Brain microvascular endothelial cell (primary cell): ENCODE results near the gene SMIM11.
A peak's percentile ranks its signal among the peaks of the same experiment; 100 is the strongest.
"Not testable (repeated sequence)": the region's sequence is repeated elsewhere in the genome, so short reads cannot be mapped to it uniquely, and the experiment has no call there.

Experiments
- DNase-seq: peaks from one replicate; pipeline ENCODE4 v3.0.0-alpha.2; 2020
- H3K27ac ChIP-seq: fragments of 250-450 bp; sonication (Bioruptor Pico); 2 replicates; pipeline ENCODE4 v1.5.1; 2020; ENCODE audit warnings: mild to moderate bottlenecking, moderate library complexity
- H3K27me3 ChIP-seq: fragments of 250-450 bp; sonication (Bioruptor Pico); replicated peaks from 2 replicates; pipeline ENCODE4 v1.5.1; 2020; ENCODE audit warnings: mild to moderate bottlenecking
- H3K36me3 ChIP-seq: fragments of 250-450 bp; sonication (Bioruptor Pico); replicated peaks from 2 replicates; pipeline ENCODE4 v1.5.1; 2020; ENCODE audit warnings: mild to moderate bottlenecking
- H3K4me3 ChIP-seq: 2 replicates; pipeline ENCODE4 v1.5.1; 2011; ENCODE audit warnings: low read depth, mild to moderate bottlenecking, control low read depth, low read length, moderate library complexity
- in situ Hi-C: cut with HindIII; loops from 2 replicates; pipeline ENCODE4 v1.10.0; 2017; ENCODE audit warnings: low sequenced_read_pairs, low pct_ligation_motif_present
- TF ChIP-seq, protein P1 (sequence below): IDR thresholded peaks from 2 replicates; pipeline ENCODE4 v1.5.1; 2011; ENCODE audit warnings: low read depth, mild to moderate bottlenecking, moderate library complexity, low read length, control low read depth, inconsistent platforms; ENCODE audit errors: missing control alignments

The SMIM11 gene

DNA sequence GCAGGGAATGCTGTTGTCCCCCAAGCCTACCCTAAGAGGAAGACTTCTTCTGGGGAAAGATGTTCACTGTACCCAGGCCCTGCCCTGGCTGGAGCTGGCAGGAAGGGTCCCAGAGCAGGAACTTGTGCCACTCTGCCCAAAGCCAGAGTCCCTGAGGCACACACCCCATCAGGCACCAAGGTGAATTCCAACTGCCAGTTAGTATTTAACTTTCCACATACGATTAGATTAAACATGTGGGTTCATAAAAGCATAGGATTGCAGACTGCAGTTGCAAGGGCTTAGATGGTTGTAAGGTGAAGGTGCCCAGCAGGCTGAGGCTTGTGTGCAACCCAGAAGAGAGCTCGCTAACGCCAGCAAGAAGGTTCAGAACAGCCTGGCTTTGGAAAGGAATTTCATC lies 11.6 kb upstream of the SMIM11 start, which contains the start of gene KCNE2:
TSS of gene KCNE2 (plus strand) at position 274 of the 400 bp plus-strand sequence. CDS start 6,473 bp downstream, outside the sequence.
- Histone ChIP-seq H3K27ac (no peak within 1 kb of the TSS), H3K36me3 (no peaks in the 10 kb centered on the region), H3K4me3 (no peak within 1 kb of the TSS), H3K27me3 (peaks cover 2% of the 10 kb centered on the region)
- in situ Hi-C loops, result no loop called here
- TF ChIP-seq, protein P1, sequence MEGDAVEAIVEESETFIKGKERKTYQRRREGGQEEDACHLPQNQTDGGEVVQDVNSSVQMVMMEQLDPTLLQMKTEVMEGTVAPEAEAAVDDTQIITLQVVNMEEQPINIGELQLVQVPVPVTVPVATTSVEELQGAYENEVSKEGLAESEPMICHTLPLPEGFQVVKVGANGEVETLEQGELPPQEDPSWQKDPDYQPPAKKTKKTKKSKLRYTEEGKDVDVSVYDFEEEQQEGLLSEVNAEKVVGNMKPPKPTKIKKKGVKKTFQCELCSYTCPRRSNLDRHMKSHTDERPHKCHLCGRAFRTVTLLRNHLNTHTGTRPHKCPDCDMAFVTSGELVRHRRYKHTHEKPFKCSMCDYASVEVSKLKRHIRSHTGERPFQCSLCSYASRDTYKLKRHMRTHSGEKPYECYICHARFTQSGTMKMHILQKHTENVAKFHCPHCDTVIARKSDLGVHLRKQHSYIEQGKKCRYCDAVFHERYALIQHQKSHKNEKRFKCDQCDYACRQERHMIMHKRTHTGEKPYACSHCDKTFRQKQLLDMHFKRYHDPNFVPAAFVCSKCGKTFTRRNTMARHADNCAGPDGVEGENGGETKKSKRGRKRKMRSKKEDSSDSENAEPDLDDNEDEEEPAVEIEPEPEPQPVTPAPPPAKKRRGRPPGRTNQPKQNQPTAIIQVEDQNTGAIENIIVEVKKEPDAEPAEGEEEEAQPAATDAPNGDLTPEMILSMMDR, result no peak
- DNase-seq, result no peak

DNA sequence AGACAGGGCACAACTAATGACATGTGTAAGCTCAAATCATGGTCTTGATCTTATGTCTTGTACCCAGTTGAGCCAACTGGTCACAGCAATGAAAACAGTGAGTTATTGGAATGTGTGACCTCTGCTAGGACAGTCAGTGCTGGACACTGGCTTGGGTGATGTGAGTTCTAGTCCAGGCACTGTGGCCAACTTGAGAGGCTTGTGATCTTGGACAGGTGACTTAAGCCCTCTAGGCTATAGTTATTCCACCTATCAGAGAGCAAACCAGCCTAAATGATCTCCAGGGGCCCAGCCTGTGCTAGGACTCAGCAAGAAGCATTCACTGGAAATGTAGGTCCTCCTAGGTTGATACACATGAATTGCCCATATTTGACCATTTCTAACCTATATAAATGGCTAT lies 10.4 kb upstream of the SMIM11 start:
- TF ChIP-seq, protein P1, result no peak
- H3K27ac ChIP-seq, result no peak overlapping the region
- no peak for DNase-seq
- no peak overlapping the region for H3K4me3 ChIP-seq
- H3K36me3 ChIP-seq, result no peaks in the 10 kb centered on the region
- H3K27me3 ChIP-seq, result no peaks in the 10 kb centered on the region
- in situ Hi-C loops, result no loop called here

DNA sequence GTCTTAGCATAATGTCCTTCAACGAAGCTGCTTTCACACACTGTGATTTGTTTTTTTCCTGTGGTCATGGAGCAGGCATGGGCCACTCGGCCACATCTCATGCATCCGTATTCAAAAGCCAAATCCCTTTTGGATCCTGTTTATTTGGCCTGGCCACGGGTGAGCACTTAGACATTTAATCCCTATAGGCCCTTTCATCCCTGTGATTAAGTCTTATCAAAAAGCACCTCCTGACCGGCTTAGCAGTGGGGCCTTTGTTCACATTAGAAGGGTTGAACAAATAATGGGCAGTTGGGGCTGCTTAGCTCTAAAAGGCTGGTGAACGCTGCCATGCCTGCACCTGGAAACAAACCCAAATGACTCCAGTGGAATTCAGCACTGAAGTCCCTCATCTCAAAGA lies 9.5 kb upstream of the SMIM11 start:
- H3K27ac ChIP-seq, result no peak overlapping the region
- TF ChIP-seq, protein P1, result no peak

DNA sequence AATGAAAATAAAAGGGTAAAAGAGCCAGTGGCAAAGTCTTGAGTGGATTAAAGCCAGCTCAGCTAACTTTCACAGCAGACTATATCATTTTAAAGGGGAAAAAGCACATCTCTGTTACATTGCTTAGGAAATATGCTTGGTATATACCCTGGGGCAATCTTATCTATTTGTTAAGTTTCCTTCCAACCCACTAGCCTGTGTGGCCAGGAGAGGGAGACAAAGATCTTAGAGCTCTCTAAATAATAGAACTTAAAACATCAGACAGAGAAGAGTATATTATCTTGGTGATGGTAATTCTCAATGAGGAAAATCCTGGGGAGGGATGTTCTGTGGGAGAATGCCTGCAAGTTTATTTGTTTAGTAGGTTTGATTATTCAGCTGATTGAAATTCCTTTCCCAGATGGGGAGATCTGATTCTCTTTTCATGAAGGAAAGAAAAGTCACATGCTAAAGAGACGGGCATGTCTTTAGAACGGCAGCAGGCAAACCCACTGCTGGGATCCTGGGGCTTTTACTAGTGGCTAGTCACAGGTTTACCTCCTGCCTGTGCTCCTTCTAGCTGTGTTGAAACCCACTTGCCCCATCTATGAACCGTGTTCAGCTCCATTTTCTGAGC lies 7.9 kb upstream of the SMIM11 start:
- peak; percentile 64 for DNase-seq

More for the DNA sequence above, 9.5 kb upstream of the SMIM11 start:
- H3K4me3 ChIP-seq, result no peak overlapping the region
- in situ Hi-C loops, result no loop called here
- H3K27me3 ChIP-seq, result no peaks in the 10 kb centered on the region
- DNase-seq, result no peak
- H3K36me3 ChIP-seq, result no peaks in the 10 kb centered on the region

DNA sequence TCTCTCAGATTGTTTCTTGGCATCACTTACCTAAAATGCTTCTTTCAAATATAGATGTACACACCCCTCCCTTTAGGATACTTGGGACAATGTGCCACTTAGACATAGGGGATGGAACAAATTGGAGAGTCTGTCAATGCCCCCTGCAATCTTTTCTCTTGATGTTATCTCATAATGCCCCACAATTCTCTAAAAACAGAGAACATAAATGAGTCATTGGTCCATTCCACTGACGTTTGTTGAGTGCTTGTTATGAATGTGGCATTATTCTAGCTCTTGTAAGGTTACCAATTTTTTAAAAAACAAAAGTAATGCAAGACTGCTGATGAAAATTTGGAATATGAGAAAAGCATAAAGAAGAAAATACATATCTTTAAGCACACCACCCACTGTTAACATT lies 5.6 kb upstream of the SMIM11 start:
- Histone ChIP-seq H3K4me3 (no peak overlapping the region), H3K27me3 (no peaks in the 10 kb centered on the region), H3K36me3 (no peaks in the 10 kb centered on the region), H3K27ac (no peak overlapping the region)
- TF ChIP-seq, protein P1, result no peak
- DNase-seq, result no peak
- in situ Hi-C loops, result no loop called here

More for the DNA sequence above, 7.9 kb upstream of the SMIM11 start:
- TF ChIP-seq, protein P1, result peak; percentile 80
- H3K27ac ChIP-seq, result no peak overlapping the region
- H3K4me3 ChIP-seq, result no peak overlapping the region
- in situ Hi-C loops, result no loop called here
- no peaks in the 10 kb centered on the region for H3K36me3 ChIP-seq
- H3K27me3 ChIP-seq, result no peaks in the 10 kb centered on the region

DNA sequence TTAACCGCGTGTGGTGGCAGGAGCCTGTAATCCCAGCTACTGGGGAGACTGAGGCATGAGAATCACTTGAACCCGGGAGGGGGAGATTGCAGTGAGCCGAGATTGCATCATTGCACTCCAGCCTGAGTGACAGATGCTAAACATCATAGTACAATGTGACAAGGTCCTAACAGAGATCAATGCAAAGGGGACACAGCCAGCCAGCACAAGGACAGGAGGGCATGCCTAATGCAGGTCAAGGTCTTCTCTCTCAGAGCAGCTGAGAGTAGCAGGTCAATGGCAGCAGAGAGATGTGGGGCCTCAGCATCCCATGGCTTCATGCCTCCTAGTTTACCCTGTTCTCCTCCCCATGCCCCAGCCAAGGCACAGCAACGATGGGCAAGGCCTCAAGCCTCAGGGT lies 3.0 kb upstream of the SMIM11 start:
- no peak overlapping the region for H3K27ac ChIP-seq
- TF ChIP-seq, protein P1, result no peak
- no peak overlapping the region for H3K4me3 ChIP-seq
- DNase-seq, result no peak
- in situ Hi-C loops, result no loop called here
- H3K36me3 ChIP-seq, result no peaks in the 10 kb centered on the region
- no peaks in the 10 kb centered on the region for H3K27me3 ChIP-seq

DNA sequence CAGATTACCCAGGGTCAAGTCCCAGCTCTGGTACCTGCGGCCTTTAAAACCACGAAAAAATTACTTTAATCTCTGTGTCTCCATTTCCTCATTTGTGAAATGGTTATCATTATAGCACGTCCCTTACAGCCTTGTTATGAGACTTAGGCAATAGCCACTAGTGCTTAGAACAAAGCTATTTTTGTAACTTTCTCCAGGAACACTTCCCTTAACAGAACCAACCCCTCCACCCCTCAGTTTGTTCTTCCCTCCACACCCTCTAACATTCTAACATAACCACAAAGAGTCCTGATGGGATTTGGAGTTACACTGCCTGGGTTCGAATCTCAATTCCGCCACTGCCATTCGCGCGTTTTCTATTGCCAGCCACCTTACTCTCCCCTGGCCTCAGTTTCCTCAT lies 845 bp upstream of the SMIM11 start:
- H3K4me3 ChIP-seq, in situ Hi-C loops, H3K27me3 ChIP-seq, H3K36me3 ChIP-seq, H3K27ac ChIP-seq, DNase-seq: not testable (repeated sequence)

DNA sequence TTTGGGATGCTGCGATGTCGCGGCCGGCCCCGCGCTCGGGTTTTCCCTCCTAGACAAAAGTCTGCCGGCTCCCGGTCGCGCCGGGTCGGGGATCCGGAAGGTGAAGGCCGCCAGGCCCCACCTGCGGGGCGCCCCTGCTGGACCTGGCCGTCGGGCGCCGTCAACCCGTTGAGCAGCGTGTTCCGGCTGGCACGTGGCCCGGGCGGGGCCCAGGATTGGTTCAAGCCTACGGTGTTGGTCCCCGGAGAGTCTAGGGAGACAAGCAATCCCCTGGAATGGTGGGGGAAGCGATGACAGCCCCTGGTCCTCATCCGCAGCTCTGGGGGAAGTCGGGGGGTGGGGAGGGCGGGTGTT lies 289 bp downstream of the SMIM11 start:
- H3K36me3 ChIP-seq, in situ Hi-C loops, DNase-seq, H3K27me3 ChIP-seq, H3K4me3 ChIP-seq, H3K27ac ChIP-seq: not testable (repeated sequence)
